Measurements from ENCODE around the gene ALK.

GRCh38 chr2:29607038-29607420 is 314.4 kb downstream of the ALK start:
- TF ChIP-seq POLR2A (IDR thresholded peaks at IDR 0.05) (no peak), CTCF (IDR thresholded peaks at IDR 0.05) (no peak)
